HG02852 (cell line): ENCODE measurements around the gene PER2.

Experiments
- ATAC-seq: cut with Tn5 transposase; IDR thresholded peaks from one replicate; pipeline ENCODE4 v1.9.1; 2021; ENCODE audit warnings: mild to moderate bottlenecking, moderate library complexity; ENCODE audit not compliant: unreplicated experiment

The PER2 gene

DNA sequence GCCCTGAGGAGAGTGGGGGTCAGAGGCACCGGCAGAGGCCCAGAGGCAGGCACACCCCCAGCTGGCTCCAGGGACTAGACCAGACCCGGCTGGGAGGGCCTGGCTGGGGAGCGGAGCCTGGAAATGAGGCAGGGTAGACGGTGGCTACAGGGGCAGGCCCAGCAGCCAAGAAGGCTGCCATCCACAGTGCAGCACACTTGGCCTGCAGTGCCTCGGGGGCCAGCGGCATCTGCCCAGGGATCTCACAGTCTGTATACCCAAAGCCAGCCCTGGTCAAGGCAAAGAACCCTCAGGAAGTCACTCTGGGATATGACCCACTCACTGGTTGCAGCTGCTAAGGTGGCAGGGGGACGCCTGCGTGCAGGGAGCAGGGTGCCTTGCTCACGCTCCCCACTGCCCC, 17.8 kb downstream of the PER2 start:
- ATAC-seq = no peak

DNA sequence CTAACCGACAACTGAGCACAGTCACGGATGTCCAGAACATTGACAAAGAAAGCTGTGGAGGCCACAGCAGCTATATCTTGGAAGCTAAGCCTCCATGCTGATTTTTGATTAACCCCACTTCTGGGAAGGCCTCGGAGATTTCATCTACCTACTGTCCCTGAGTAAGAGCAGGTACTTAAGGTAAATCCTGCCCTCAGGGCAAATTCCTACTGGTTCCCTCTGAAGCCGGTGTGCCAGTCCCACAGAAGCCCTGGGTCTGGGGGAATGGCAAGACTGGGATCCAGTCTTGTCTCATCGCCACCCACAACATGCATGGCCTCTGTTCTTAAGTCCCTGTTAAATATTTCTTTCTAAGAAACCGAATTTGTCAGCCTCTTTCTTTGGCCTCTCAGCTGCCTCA, 18.7 kb downstream of the PER2 start:
- ATAC-seq = no peak

DNA sequence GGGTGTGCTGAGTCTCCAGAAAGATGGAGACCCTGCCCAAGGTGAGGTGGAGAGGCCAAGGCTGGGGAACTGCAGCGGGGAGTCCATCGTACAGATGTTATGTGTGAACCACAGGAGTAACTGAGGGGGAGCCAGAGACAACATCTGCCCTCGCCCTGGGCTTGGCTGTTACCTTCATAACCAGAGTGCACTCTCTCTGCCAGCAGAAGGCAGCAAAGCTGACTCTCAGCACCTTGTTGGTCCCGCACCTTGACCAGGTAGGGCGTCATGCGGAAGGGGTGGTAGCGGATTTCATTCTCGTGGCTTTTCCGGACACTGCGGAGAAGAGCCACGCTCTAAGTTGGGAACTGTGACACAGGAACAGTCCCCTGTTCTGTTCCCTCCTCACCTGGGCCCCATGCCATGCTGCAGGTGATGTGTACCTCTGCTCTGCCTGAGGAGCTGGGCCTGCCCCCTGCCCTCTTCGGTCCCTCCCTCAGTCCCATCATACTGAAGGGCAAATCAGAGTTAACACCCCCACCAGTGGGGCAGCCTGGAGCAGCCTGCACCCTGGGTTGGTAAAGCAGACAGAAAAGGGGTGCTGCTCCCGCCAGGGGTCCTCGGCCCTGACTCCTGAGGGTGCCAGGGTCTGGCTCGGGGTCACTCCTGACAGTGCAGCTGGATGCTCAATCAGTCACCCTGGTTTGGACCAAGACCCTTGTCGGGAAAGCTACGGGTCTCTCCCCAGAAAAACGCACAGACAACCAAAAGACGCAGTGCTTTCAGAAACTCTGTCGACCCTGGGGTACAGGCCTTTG, 20.3 kb downstream of the PER2 start:
- ATAC-seq = no peak

DNA sequence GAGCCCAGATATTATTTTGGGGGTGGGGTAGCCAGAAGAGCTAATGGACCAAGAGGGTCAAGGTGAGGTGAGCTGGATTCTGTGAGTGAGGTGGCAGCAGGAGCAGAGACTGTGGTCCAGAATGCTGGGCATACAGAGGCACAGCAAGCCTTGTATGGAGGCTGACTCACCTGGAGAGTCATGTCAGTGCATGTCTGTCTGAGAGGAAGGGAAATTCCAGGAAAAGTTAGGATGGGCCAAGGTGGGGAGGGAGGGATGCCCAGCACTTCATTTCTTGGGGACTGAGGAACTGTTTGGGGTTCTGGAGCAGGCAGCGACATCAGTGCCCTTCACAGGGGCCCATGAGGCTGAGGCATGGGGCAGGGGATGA, 21.1 kb downstream of the PER2 start:
- ATAC-seq = no peak

DNA sequence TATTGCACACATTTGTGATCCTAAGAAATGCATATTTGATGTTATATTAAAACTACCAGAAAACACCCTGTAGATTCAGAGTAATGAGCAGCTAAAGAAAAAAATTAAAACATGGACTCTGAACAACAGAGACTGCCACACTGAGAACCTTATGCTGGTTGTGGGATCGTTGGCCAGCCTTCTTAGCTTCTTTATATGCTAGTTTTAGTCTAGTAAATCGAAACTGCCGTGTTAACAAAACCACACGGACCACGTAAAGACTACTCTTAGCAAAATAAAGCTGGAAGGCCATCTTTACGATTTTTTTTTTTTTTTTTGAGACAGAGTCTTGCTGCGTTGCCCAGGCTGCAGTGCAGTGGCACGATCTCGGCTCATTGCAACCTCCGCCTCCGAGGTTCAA, 22.8 kb downstream of the PER2 start:
- no peak for ATAC-seq

DNA sequence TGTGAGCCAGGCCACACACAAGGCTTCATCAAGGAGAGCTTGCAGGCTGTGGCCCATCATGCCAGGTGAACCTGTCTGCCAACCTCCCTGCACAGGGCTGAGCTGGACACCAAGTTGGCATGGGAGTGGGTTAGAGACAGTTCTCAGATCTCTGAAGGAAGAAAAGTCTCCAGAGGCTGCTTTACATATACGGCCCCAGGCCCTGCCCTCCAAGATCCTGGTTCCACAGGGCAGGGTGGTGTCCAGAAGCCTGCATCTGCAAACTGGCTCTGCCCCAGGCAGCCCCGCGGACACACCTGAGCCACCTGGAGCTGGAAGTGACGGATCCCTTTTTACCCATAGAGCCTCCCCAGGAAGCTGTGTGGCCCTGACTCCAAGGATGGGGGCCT, 24.3 kb downstream of the PER2 start:
- ATAC-seq = no peak

DNA sequence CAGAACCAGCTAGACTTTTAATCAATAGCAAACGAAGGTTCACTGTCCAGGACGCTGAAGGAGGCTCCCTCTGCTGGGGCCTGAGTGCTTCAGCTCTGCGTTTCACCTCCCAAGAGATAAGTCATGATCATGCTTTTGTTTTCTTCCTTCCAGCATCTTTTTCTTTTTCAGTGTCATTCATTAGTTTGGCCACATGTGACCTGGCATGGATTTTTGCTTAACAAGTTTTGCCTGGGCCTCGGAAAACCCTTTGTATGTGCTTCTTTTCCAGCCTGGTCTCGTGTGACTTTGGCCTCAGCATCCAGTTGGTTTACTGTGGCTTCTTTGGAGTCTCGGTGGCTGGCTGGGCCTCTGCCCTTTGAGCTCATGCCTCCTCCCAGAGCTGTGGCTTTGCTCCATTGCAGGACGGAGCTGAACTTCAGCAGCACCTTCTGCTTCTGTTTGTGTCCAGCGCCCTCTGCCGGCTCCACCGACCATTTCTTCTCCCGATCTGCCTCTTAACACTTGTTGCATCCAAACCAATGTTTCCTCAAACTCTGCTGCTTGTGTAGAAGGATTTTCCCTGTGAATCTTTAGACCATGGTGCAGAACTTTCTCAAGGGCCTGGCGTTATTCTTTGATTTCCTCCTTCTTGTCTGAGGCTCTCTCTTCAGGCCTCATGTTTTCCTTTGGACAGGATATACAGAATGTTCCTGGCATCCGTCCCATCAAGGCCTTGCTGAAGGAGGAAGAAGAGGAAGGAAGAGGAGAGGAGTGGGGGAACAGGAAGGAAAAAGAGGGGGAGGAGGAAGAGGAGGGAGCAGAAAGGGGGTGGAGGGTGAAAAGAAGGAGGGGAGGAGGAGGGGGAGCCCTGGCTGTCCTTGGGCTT, 25.0 kb downstream of the PER2 start:
- ATAC-seq = no peak

DNA sequence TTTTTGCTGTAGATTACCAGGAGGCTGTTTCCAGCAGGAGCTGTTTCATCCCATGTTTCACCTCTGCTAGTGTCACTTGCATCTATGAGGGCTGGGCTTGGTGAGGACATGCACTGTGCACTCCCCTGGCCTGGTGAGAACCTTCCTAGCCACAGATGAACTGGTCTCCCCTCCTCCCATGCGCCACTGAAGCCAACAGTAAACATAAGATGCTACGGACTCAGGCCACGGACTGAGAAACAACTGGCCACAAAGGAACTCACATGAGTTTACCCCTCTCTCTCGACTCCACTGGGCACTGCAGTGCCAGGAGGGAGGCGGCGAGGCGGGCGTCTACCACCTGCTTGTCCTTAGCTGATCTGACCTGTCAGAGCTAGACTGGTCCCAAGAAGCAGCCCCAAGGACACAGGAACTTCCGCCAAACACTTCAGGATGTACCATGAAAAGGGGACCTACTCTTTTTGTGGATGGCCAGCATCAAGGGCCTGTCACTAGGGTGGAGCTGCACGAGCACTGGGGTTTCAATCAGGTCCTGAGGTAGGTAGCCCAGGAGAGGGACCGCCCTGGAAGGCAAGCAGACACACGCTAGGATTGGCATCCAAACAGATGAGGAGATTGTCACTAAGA, 25.8 kb downstream of the PER2 start:
- no peak for ATAC-seq

DNA sequence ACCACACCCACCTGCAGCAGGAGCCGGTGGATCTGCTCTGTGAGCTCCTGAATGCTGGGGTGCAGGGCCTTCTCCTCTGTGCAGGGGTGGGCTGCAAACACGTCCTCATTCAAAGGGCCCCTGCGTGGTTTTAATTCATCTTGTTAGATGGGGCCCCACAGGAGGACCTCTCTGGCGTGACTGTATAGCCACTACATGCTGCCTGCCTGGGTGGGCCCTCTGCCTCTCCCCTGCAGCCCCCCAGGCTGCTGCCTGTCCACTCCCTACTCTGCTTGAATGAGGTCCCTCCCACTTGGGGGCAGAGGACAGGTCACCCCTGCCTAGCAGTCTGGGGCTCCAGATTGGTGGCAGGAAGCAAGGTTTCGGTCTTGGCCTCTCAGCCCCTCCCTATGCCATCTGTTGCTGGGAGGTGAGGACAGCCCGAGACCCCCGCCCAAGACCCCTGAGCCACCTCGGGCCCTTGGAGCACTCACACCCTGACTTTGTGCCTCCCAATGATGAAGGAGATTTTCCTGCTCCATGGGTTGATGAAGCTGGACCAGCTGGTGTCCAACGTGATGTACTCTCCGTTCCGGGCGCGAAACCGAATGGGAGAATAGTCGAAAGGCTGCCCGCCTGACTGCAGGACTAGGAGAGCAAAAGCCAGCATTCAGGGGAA, 26.6 kb downstream of the PER2 start:
- ATAC-seq = no peak

DNA sequence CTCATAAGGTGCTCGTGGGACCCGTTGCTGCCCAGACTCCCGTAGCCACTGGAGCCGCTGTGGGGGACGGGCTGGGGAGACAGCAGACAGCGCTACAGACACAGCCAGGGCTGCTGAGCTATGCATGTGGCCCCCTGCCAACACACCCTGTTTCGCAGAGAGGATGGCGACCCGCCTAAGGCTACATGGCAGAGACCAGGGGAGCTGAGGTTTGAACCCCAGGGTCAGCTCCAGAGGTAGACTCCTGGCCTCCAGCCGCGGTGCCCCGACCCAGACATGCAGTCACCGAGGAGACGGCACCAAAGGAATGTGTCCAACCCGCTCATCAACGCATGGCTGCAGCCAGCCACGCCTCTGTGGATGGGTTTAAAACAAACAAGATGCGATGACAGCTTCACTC, 27.5 kb downstream of the PER2 start:
- ATAC-seq = no peak

DNA sequence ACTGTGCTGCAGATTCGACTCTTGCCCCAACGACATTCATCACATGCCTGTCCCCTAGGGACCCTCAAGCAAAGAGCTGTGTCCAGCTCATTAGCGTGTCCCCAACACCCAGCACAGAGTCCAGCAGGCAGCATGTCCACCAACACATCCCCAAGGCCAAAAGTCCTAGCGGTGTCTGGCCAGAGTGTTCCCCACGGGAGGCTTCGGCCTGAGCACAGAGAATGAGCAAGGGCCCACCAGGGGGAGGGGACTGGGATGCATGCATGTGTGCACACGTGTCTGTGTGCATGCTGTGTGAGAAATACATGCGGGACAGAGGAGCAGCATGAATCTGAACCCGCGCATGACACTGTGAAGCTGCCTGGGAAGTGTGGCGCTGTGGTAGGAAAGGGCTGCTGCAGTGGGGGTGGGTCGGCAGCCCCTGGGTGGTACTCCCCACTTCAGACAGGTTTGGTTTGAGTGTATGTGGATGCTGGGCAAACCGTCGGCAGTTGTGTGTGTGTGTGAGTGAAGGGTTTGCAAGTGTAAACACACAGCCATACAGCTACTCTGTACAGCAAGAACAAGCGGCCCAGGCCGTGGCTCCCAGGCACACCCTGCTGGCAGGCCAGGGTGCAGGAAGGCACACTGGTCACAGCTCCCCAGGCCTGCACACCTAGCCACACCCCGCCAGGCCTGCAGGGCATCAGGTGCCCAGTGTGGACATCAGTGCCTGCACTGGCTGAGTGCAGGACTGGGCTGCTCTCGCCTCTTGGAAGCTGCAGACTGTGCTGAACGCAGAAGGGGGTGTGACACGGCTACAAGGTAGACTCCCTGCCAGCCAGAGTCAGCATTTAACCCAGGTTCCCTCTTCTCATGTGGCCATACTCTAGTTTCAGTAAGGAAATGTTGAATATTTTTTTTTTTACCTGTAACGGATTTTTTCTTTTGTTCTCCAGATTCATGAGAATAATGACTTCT, 29.1 kb downstream of the PER2 start:
- no peak for ATAC-seq

DNA sequence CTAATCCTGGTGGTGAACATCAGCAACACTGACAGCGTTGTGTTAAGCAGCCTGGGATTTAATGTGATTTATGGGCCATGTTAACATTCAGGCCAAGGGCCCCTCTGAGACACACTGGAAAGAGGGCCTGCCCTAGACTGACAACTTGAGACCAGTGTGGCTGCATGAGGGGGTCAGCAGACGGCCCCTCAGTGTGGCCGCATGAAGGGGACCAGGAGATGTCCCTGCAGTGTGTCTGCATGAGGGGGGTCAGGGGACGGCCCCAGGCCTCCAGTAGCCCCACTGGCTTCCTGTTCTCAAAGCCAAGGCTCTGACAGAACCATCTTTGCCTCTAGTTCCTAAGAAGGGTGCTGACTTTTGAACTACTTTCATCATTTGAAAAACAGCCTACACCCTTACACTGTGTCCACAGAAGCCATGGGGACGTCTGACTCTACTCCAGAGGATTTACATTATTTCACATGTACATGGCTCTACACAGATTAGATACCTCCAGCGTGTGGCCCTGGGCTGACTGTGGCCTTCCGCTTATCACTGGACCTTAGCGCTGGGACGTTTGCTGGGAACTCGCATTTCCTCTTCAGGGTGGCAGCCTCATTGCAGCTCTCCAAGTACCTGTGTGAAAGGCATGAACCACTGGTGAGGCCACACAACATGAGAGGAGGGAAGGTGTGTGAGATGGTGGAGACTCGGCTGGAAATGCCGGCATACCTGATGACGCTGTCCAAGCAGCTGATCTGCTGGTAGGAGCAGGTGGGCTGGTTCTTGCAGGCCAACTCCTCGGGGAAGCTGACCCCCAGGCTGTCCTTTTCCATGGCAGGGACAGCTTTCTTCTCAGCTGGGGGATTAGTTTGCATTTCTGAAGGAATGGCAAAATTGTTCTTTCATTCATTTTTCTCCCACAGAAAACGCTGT, 30.4 kb downstream of the PER2 start:
- ATAC-seq = no peak

DNA sequence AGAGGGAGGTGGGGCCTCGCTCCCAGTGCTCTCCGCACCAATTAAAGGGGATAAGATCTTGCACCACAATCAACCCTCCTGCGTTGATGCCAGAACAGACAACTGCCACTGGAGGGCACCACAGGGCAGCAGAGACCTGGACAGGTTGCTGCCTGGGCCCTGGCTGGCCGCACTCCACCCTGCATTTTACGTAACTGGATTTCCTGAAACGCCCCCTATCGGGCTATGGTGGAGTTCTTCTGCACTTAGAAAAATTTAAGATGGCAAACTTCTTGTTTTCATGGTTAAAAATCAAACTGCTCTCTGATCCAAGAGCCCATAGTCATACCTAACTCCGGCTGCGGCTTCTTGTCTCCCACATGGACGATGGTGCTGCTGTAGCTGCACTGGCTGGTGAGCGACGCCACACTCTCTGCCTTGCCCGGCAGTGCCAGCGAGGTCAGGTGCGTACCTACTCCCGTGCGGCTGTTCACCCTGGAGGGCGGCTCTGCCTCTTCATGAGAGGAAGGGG, 31.8 kb downstream of the PER2 start:
- ATAC-seq = no peak

DNA sequence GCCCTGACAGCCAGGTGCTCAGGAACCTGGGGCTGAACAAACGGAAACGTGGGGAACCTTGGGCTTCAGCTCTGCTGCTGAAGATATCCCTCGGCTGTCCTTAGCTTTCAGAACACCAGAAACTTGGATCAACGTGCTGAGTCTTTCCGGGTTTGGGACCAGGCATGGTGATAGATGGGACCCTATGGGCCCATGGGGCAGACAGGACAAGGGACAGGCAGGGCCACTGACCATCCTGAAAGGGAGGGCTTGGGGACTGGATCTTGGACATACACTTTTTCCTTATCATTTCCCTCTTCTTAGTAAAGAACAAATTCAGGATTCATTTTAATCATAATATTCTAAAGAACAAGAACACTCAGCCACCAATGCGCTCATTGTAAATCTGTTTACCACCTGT, 32.3 kb downstream of the PER2 start:
- ATAC-seq = no peak

DNA sequence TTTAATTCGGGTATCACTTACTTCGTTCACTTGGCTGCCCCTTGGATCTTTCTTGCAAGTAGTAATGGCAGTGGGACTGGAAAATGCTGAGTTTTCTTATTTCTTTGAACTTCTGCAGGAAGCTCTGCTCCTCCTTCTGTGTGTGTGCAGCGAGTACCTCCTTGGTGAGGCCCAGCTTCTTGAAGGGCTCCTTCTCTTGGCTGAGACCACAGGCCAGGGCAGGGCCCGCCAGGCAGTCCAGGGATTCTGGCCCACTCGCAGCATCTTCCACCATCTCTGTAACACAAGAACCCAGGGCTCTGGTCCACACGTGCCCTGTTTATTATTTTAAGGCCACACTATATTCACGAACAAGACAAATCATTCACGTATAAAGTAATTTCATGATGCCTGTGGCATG, 32.8 kb downstream of the PER2 start:
- no peak for ATAC-seq

DNA sequence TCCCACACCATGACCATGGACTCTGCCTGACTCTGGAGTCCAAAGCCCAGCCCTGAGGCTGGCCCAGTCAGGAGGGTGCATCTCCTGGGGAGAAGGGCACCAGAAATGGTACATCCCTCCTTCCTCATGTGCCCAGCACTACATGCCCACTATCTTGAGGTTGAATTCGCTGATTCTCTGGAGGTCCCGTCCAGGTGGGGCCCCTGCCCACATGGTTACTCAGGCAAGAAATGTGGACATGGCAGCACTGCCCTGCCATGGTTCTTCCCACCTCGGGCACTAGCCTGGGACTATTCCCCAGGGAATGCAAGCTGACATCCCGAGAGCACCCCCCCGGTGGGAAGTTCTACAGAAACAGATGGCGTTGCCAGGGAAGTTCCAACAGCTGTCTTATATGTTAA, 33.3 kb downstream of the PER2 start:
- ATAC-seq = no peak

DNA sequence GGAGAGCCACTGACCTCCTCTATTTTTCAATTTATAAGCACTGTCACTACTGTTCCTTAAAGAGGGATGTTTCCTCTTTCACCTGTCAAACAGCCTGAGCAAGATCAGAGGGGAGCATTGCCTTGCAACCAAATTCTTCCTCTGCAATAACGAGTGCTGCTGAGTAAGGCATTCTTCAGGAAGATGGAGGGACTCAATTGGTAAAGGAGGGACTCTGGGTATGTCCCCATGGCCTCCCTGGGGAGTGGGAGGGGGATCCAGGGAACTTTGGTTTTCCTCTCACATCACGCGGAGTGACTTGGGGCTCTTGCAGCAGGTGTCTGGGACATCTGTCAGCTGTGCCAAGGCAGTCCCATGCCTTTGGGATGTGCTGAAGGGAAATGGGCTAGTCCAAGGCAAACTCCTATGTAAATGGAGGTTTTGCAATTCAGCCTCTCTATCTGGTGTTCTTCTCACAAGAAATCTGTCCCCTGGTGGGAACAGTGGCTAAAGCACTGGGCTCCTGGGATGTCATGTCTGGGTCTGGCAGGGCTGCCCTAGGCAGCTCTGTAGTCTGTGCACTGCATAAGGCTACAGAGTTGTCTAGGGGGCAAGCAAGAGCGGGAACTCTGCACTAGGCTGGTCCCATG, 34.2 kb downstream of the PER2 start:
- no peak for ATAC-seq

DNA sequence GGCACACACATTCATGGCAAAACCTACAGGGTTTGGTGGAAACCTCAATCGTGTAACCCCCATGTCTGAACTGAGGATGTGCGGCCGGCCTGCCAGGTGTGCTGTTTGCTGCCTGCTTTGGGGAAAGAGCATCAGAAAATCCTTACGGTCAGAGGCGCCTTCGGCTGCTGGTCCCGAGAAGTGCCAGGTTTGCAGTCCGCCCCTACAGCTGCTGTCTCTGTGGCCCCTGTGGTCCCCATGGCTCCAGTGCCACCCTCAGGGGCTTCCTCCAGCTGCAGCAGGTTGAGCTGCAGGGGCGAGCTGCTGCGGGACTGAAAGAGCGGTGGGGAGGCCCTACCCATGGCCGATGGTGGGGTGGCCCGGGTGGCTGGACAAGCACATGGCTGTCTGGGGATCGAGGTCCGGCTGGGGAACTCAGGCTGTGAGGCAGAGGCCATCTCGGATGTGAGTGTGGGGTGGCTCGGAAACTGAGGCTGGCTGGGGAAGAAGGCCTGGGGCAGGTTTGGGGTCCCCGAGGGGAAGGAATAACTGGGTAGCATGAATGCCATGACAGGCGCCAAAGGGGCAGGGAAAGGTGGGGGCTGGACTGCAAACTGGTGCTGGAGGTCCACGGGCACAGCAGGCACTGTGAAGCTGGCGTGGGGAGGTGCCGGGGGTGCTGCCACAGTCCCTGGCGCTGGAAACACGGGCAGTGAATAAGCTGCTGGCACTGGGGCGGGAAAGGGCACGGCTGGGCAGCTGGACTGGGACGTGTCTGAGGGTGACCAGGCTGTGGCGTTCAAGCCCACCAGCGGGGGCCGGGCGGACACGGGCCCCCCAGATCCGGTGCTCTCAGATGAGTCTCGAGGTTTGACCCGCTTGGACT, 35.4 kb downstream of the PER2 start:
- ATAC-seq = no peak
